Measurements from ENCODE around the gene EDIL3. TPM values are rescaled to one million over a fixed set of nuclear protein-coding genes. Genes with fewer than 3 reads are reported as not detected.
"Not testable (repeated sequence)": the region's sequence is repeated elsewhere in the genome, so short reads cannot be mapped to it uniquely, and the experiment has no call there.

Gene EDIL3
- total and polyA plus RNA-seq, 9 of the 15 experiments (the other 6 are each of a cell fraction or from before 2014, with no cell fraction given), result 0.09 TPM; not detected in 8

- no peak for TF ChIP-seq CEBPG (CRISPR knock-in tag; IDR thresholded peaks at IDR 0.05)
- TF ChIP-seq CEBPG (tag; conservative IDR thresholded peaks at IDR 0.05 in 1 of 2, IDR thresholded peaks at IDR 0.05 in 1 of 2), result no peak
- TF ChIP-seq, protein P1, sequence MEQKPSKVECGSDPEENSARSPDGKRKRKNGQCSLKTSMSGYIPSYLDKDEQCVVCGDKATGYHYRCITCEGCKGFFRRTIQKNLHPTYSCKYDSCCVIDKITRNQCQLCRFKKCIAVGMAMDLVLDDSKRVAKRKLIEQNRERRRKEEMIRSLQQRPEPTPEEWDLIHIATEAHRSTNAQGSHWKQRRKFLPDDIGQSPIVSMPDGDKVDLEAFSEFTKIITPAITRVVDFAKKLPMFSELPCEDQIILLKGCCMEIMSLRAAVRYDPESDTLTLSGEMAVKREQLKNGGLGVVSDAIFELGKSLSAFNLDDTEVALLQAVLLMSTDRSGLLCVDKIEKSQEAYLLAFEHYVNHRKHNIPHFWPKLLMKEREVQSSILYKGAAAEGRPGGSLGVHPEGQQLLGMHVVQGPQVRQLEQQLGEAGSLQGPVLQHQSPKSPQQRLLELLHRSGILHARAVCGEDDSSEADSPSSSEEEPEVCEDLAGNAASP (IDR thresholded peaks at IDR 0.05), result no peak
These were observed 356.6 kb downstream of the EDIL3 start (continued) for GRCh38 chr5:84028093-84028492.

- intact Hi-C loops (cut with micrococcal nuclease); H3K4me2 ChIP-seq (ENCODE audit: insufficient read depth, low read length); POLR2A ChIA-PET; DNase-seq (ENCODE audit: extremely low read depth in 1 of 4, low spot score in 3 of 4); H3K27ac ChIP-seq (ENCODE audit: extremely low read depth, low read depth, low read length); FAIRE-seq; in situ Hi-C loops (cut with MboI); CTCF ChIA-PET (ENCODE audit: low intra/inter-chr PET ratio); H4K20me1 ChIP-seq (replicated peaks; ENCODE audit: control insufficient read depth, insufficient read depth, low read length); H3K4me1 ChIP-seq (replicated peaks in 1 of 2; ENCODE audit: control insufficient read depth in 2 of 2, insufficient read depth in 2 of 2, low read length in 2 of 2); BruUV-seq (replicated peaks); H3K9me1 ChIP-seq (ENCODE audit: control insufficient read depth, insufficient read depth, low read length); H3K79me2 ChIP-seq (ENCODE audit: control insufficient read depth, insufficient read depth, low read length); H2AFZ ChIP-seq (ENCODE audit: low read depth, low read length); H3K27me3 ChIP-seq (ENCODE audit: control insufficient read depth in 2 of 2, insufficient read depth in 2 of 2, low read length in 2 of 2); H3K36me3 ChIP-seq (ENCODE audit: control insufficient read depth, insufficient read depth, low read length); H3K9me3 ChIP-seq (replicated peaks; ENCODE audit: control insufficient read depth, insufficient read depth, low read depth, low read length); ATAC-seq; H3K4me3 ChIP-seq; H3K9ac ChIP-seq (ENCODE audit: insufficient read depth in 1 of 2, low read depth in 2 of 2, low read length in 2 of 2): not testable (repeated sequence)
- 0% methylated on average over 2 of the region's 3 CpGs for WGBS (ENCODE audit: insufficient coverage, low coverage, missing lambda C conversion rate)
These were observed 366.2 kb downstream of the EDIL3 start for GRCh38 chr5:84018521-84018920.

All from K562 (cell line).